Adrenal gland (tissue), 12 donors: ENCODE measurements around the gene TTC22. TPM values are rescaled to one million over a fixed set of nuclear protein-coding genes. Genes with fewer than 3 reads are reported as not detected.

Source experiments
- DNase-seq, 7 donors: peaks; one replicate each; pipeline ENCODE4 v3.0.0-alpha.2; 2019 to 2020
- H3K27ac ChIP-seq, 5 donors: fragments of 200-600 bp; sonication (generic) in 4 of 5; 1 replicate in 3 of 5; 2 replicates in 2 of 5; pipeline versions ENCODE4 v1.5.1 to v1.8.0; 2016 to 2020; ENCODE audit warnings: mild to moderate bottlenecking in 1 of 5
- H3K27me3 ChIP-seq: fragments of 200-600 bp; 2 replicates; pipeline ENCODE4 v1.8.0; 2021
- H3K36me3 ChIP-seq, 2 donors: fragments of 200-600 bp; replicated peaks in 1 of 2; 1 replicate in 1 of 2; 2 replicates in 1 of 2; pipeline versions ENCODE4 v1.5.1 to v1.8.0; 2018 to 2022
- H3K4me1 ChIP-seq, 2 donors: fragments of 200-600 bp; replicated peaks in 1 of 2; 1 replicate in 1 of 2; 2 replicates in 1 of 2; pipeline versions ENCODE4 v1.5.1 to v1.8.0; 2018 to 2021
- H3K4me3 ChIP-seq, 4 donors: fragments of 200-600 bp; sonication (generic) in 3 of 4; one replicate each; pipeline ENCODE4 v1.5.1; 2016 to 2018
- H3K9me3 ChIP-seq, 3 donors: fragments of 200-600 bp; sonication (generic) in 1 of 3; replicated peaks in 1 of 3; 1 replicate in 2 of 3; 2 replicates in 1 of 3; pipeline versions ENCODE4 v1.5.1 to v1.8.0; 2016 to 2021
- POLR2A ChIP-seq, 2 donors: fragments of 450-650 bp; IDR thresholded peaks; one replicate each; pipeline ENCODE4 v1.6.1; 2017; ENCODE audit warnings: antibody characterized with exemption in 2 of 2, mild to moderate bottlenecking in 2 of 2, moderate library complexity in 1 of 2
- WGBS, 4 donors: extraction: QIAGEN DNeasy Blood & Tissue Kit in 2 of 4; methylation state at CpG; one replicate each; pipeline versions ENCODE4 v1.1.5 to v1.1.7; 2013 to 2017; 5-methylcytosine and 5-hydroxymethylcytosine counted together
- intact Hi-C, 2 donors: fragments of 100-400 bp; cut with DNase I; formaldehyde crosslinking; loops; one replicate each; pipeline versions ENCODE4 v1.14.1 to v1.15.0; 2022 to 2023
- polyA plus RNA-seq, 3 donors: library from polyadenylated mRNA; stranded (reverse); fragments of 200-250 nt in 2 of 3; fragments of 350-450 nt in 1 of 3; fragmentation: Illumina TruSeq in 1 of 3; extraction: RNeasy Lipid Tissue Mini Kit (QIAGEN cat#74804) in 1 of 3; gene quantifications; one replicate each; pipeline ENCODE4 v1.2.3, GENCODE V29; 2013 to 2014
- total RNA-seq, 9 donors: library from RNA; depleted of rRNA in 4 of 9; stranded (reverse); fragments of >200 nt in 4 of 9; fragments of 120-200 nt in 1 of 9; fragmentation: NEBNext Ultra II Directional in 1 of 9; extraction: Animal tissue kit (Norgen Biotek cat#: 25700) in 1 of 9; gene quantifications; one replicate each; pipeline versions ENCODE4 v1.1.0 to v1.2.4, GENCODE V29; 2013 to 2023
- TF ChIP-seq, protein P1 (sequence below), 6 experiments: fragments of 450-650 bp in 4 of 6; fragments of 200-600 bp in 2 of 6; sonication (generic) in 1 of 6; IDR thresholded peaks; 1 replicate in 5 of 6; 2 replicates in 1 of 6; pipeline versions ENCODE4 v1.5.1 to v1.8.0; 2016 to 2021; ENCODE audit warnings: antibody characterized with exemption in 6 of 6, mild to moderate bottlenecking in 2 of 6, moderate library complexity in 1 of 6
- donor health status: healthy with polysubstance abuse.
- donor health status: Bipolar disorder and iron deficiency.
- donor health status: DM: yes; HTN: yes; CAD: no.
- donor health status: DM: no; HTN: no; CAD: no.
- donor health status: DM: no; HTN: no; CAD: no.
- donor health status: DM: yes; HTN: yes; CAD: no.

Gene TTC22
- total and polyA plus RNA-seq, 12 donors, result 0.09 to 2.3 (median 1.7) TPM

DNA sequence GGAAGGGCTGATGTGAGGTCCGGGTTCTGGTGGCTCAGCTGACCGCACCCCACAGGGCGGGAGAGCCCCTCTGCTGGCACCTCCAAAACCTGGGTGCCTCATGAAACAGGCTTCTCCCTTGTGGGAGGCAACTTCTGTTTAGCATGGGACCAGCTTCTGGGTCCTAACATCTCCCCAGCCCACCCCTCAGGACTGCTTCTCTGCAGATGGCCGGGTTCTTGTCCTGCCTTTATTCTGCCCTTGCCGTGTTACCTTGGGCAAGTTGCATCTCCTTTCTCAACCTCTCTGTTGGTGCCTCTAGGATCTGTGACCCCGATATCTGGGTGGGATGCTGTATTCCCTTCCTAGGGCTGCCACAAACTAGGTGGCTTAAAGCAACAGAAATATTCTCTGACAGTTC is 15.0 kb upstream of the TTC22 start:
- Histone ChIP-seq H3K27me3 (no peaks in the 10 kb centered on the region), H3K9me3 (no peaks in the 10 kb centered on the region), H3K36me3 (no peaks in the 10 kb centered on the region), H3K27ac (no peak overlapping the region), H3K4me1 (no peaks in the 10 kb centered on the region), H3K4me3 (no peak overlapping the region)
- 66 to 94% (median 77%) methylated on average over 2 to 6 of the region's 6 CpGs for WGBS, 4 donors
- intact Hi-C loops, result no loop called here
- TF ChIP-seq, protein P1, sequence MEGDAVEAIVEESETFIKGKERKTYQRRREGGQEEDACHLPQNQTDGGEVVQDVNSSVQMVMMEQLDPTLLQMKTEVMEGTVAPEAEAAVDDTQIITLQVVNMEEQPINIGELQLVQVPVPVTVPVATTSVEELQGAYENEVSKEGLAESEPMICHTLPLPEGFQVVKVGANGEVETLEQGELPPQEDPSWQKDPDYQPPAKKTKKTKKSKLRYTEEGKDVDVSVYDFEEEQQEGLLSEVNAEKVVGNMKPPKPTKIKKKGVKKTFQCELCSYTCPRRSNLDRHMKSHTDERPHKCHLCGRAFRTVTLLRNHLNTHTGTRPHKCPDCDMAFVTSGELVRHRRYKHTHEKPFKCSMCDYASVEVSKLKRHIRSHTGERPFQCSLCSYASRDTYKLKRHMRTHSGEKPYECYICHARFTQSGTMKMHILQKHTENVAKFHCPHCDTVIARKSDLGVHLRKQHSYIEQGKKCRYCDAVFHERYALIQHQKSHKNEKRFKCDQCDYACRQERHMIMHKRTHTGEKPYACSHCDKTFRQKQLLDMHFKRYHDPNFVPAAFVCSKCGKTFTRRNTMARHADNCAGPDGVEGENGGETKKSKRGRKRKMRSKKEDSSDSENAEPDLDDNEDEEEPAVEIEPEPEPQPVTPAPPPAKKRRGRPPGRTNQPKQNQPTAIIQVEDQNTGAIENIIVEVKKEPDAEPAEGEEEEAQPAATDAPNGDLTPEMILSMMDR (IDR thresholded peaks at IDR 0.05), result no peak
- TF ChIP-seq POLR2A (IDR thresholded peaks at IDR 0.05), result no peak
- DNase-seq, result peak in 1 of 7 donors; percentile 23

- Histone ChIP-seq H3K4me3 (no peak overlapping the region), H3K36me3 (no peaks in the 10 kb centered on the region), H3K27me3 (no peaks in the 10 kb centered on the region), H3K4me1 (no peaks in the 10 kb centered on the region), H3K27ac (no peak overlapping the region), H3K9me3 (no peaks in the 10 kb centered on the region)
- 91 to 95% (median 93%) methylated on average over 7 of the region's 7 CpGs for WGBS, 4 donors
- TF ChIP-seq, protein P1 (IDR thresholded peaks at IDR 0.05), result no peak
- no peak for TF ChIP-seq POLR2A (IDR thresholded peaks at IDR 0.05)
- DNase-seq, result peak in 2 of 7 donors; percentile 10 to 49
- intact Hi-C loops, result no loop called here
These were observed 14.2 kb upstream of the TTC22 start for GRCh38 chr1:54815086-54815876.

DNA sequence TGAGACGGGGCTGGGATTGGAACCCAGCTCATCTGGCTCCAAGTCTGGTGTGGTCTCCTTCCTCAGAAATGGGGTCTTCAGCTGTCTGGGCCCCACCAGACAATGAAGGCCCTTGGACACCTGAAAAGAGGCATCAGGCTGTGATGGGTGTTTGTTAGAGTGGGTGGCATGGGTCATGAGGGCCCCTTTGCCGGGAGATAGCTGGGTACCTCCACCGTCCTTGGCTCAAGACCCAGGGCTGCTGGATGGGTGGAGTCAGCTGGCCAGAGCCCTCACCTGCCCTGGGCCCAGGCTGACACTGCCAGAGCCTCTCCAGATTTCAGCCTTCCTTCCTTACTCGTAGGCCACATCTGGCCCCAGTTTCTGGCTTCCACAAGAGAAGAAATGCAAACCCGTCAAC is 13.4 kb upstream of the TTC22 start:
- DNase-seq, result peak in 2 of 7 donors; percentile 3 to 29
- H3K4me3 ChIP-seq, result no peak overlapping the region
- 84 to 100% (median 89%) methylated on average over 2 to 5 of the region's 5 CpGs for WGBS, 4 donors
- TF ChIP-seq, protein P1 (IDR thresholded peaks at IDR 0.05), result no peak
- no peak for TF ChIP-seq POLR2A (IDR thresholded peaks at IDR 0.05)
- no peaks in the 10 kb centered on the region for H3K4me1 ChIP-seq
- no peaks in the 10 kb centered on the region for H3K27me3 ChIP-seq
- no peaks in the 10 kb centered on the region for H3K9me3 ChIP-seq
- intact Hi-C loops, result no loop called here
- H3K27ac ChIP-seq, result no peak overlapping the region
- no peaks in the 10 kb centered on the region for H3K36me3 ChIP-seq

DNA sequence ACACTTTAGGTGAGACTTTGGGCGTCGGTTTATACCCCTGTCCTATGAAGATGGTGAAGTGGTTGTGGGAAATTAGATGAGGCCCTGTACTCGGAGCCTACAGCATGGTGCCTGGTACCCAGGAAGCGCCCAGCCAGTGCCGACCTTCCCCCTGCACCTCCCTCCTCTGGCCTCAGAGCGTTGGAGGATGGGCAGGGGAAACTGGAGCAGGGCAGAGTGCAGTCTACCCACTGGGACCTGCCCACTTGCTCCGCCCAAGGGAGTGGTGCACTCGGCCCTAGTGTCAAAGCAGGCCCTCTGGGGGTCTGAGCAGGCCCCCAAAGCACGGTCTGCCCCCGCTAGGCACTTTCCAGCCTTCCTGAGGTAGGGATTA is 13.0 kb upstream of the TTC22 start:
- no peaks in the 10 kb centered on the region for H3K36me3 ChIP-seq
- no peaks in the 10 kb centered on the region for H3K9me3 ChIP-seq
- DNase-seq, result peak in 1 of 7 donors; percentile 23
- no peak overlapping the region for H3K4me3 ChIP-seq
- H3K27ac ChIP-seq, result no peak overlapping the region
- H3K4me1 ChIP-seq, result no peaks in the 10 kb centered on the region
- no peaks in the 10 kb centered on the region for H3K27me3 ChIP-seq
- intact Hi-C loops, result no loop called here
- WGBS, 4 donors, result 67 to 82% (median 73%) methylated on average over 4 to 10 of the region's 10 CpGs
- no peak for TF ChIP-seq POLR2A (IDR thresholded peaks at IDR 0.05)
- TF ChIP-seq, protein P1 (IDR thresholded peaks at IDR 0.05), result no peak
